ENCODE data around the gene SLC16A7.

DNA sequence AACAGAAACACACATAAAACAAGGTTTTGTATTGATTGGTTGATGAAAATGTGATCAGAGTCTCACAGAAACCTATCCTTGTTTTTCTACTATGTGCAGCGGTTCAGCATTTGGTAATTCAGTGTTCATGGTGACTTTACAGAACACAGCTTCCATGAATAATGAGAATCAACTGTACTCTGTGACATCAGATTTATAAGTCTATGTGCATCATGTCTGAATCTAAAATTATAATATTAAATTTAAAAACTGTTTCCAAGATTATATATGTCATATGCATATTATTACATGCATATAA is 104.3 kb downstream of the SLC16A7 start:
- TF ChIP-seq, protein P1, sequence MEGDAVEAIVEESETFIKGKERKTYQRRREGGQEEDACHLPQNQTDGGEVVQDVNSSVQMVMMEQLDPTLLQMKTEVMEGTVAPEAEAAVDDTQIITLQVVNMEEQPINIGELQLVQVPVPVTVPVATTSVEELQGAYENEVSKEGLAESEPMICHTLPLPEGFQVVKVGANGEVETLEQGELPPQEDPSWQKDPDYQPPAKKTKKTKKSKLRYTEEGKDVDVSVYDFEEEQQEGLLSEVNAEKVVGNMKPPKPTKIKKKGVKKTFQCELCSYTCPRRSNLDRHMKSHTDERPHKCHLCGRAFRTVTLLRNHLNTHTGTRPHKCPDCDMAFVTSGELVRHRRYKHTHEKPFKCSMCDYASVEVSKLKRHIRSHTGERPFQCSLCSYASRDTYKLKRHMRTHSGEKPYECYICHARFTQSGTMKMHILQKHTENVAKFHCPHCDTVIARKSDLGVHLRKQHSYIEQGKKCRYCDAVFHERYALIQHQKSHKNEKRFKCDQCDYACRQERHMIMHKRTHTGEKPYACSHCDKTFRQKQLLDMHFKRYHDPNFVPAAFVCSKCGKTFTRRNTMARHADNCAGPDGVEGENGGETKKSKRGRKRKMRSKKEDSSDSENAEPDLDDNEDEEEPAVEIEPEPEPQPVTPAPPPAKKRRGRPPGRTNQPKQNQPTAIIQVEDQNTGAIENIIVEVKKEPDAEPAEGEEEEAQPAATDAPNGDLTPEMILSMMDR (IDR thresholded peaks at IDR 0.05; ENCODE audit: borderline replicate concordance, extremely low read depth, low read length, poor library complexity, severe bottlenecking): no peak
- no peak for TF ChIP-seq EZH2 (IDR thresholded peaks at IDR 0.05; ENCODE audit: borderline replicate concordance, low read depth, low read length, severe bottlenecking)

Data from DND-41 (cell line).